ENCODE measurements around the gene HTD2.

DNA sequence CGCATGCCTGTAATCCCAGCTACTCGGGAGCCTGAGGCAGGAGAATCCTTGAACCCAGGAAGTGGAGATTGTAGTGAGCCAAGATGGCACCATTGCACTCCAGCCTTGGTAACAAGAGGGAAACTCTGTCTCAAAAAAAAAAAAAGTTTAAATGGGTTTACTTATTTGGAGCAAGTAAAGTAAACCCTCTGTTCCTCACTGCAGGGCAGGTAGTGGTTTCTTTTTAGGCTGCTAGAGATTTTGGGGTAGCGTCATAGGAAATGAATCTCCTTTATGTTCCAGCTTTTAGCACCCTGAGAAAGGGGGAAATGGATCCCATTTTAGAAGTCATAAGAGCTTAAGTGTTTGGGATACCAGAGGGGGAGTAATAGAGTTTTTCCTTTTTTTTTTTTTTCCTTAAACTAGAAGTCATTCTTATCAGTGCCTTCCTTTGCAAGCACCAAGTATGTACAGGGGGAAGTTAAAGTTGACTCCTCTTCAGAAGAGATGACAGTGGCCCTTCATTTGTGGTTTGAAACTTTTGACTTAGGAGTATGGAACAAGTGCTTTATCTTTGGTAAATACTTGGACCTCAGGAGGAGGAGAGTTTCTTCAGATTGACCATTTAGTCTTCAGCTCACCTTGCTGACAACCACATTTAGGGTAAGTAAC lies 34.4 kb downstream of the HTD2 start:
- TF ChIP-seq, protein P1, sequence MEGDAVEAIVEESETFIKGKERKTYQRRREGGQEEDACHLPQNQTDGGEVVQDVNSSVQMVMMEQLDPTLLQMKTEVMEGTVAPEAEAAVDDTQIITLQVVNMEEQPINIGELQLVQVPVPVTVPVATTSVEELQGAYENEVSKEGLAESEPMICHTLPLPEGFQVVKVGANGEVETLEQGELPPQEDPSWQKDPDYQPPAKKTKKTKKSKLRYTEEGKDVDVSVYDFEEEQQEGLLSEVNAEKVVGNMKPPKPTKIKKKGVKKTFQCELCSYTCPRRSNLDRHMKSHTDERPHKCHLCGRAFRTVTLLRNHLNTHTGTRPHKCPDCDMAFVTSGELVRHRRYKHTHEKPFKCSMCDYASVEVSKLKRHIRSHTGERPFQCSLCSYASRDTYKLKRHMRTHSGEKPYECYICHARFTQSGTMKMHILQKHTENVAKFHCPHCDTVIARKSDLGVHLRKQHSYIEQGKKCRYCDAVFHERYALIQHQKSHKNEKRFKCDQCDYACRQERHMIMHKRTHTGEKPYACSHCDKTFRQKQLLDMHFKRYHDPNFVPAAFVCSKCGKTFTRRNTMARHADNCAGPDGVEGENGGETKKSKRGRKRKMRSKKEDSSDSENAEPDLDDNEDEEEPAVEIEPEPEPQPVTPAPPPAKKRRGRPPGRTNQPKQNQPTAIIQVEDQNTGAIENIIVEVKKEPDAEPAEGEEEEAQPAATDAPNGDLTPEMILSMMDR (IDR thresholded peaks at IDR 0.05), result no peak
- no peak for TF ChIP-seq POLR2A (IDR thresholded peaks at IDR 0.05)
